Common myeloid progenitor, CD34-positive (primary cell): ENCODE data around the gene PITPNC1.

ENCODE experiments used
- CTCF ChIA-PET: fragments of 350-600 bp; sonication (Branson Sonifier 250); formaldehyde crosslinking; loops from one replicate; lab custom pipeline; 2021; ENCODE audit warnings: antibody characterized with exemption; lab: Charles Lee
- POLR2A ChIA-PET: fragments of 350-600 bp; sonication (Branson Sonifier 250); formaldehyde crosslinking; loops from one replicate; lab custom pipeline; 2021; ENCODE audit warnings: antibody characterized with exemption; lab: Charles Lee
- DNase-seq, 3 donors: peaks; one replicate each; pipeline versions ENCODE4 v3.0.0 to v3.0.0-alpha.2; 2013
- H3K27ac ChIP-seq, 2 experiments: 1 replicate in 1 of 2; 2 replicates in 1 of 2; pipeline ENCODE4 v1.7.0; 2013; ENCODE audit warnings: inconsistent platforms in 2 of 2, low read length in 2 of 2, mild to moderate bottlenecking in 2 of 2, low read depth in 1 of 2, moderate library complexity in 1 of 2; ENCODE audit not compliant: severe bottlenecking in 2 of 2, insufficient read depth in 1 of 2, poor library complexity in 1 of 2
- H3K27me3 ChIP-seq, 5 experiments: replicated peaks in 2 of 5; 1 replicate in 3 of 5; 2 replicates in 2 of 5; pipeline versions ENCODE4 v1.6.1 to v1.7.0; 2013; ENCODE audit warnings: low read length in 4 of 5, mild to moderate bottlenecking in 2 of 5, moderate library complexity in 2 of 5, inconsistent platforms in 1 of 5; ENCODE audit not compliant: insufficient read depth in 5 of 5, control insufficient read depth in 4 of 5
- H3K36me3 ChIP-seq, 4 experiments: 1 replicate in 2 of 4; 2 replicates in 2 of 4; pipeline versions ENCODE4 v1.6.1 to v1.7.0; 2013; ENCODE audit warnings: low read length in 3 of 4, control low read depth in 1 of 4, mild to moderate bottlenecking in 1 of 4; ENCODE audit not compliant: control insufficient read depth in 4 of 4, insufficient read depth in 4 of 4
- H3K4me1 ChIP-seq, 4 experiments: 1 replicate in 3 of 4; 2 replicates in 1 of 4; pipeline versions ENCODE4 v1.6.1 to v1.7.1; 2013; ENCODE audit warnings: low read length in 3 of 4, mild to moderate bottlenecking in 3 of 4, control low read depth in 1 of 4, inconsistent platforms in 1 of 4, moderate library complexity in 1 of 4; ENCODE audit not compliant: control insufficient read depth in 4 of 4, insufficient read depth in 4 of 4; ENCODE audit errors: control extremely low read depth in 1 of 4
- H3K4me3 ChIP-seq, 7 experiments: 1 replicate in 4 of 7; 2 replicates in 3 of 7; pipeline versions ENCODE4 v1.5.1 to v1.7.0; 2013; ENCODE audit warnings: mild to moderate bottlenecking in 7 of 7, low read length in 6 of 7, moderate library complexity in 6 of 7, inconsistent platforms in 2 of 7, low read depth in 2 of 7, control low read depth in 1 of 7; ENCODE audit not compliant: insufficient read depth in 4 of 7, control insufficient read depth in 1 of 7; ENCODE audit errors: extremely low read depth in 1 of 7
- H3K9me3 ChIP-seq, 5 experiments: 1 replicate in 4 of 5; 2 replicates in 1 of 5; pipeline versions ENCODE4 v1.6.1 to v1.7.1; 2013; ENCODE audit warnings: low read length in 4 of 5, mild to moderate bottlenecking in 2 of 5, inconsistent platforms in 1 of 5, low read depth in 1 of 5, moderate library complexity in 1 of 5; ENCODE audit not compliant: control insufficient read depth in 4 of 5, insufficient read depth in 2 of 5; ENCODE audit errors: control extremely low read depth in 1 of 5
- WGBS: methylation state at CpG from one replicate; pipeline ENCODE4 v1.1.5; 2013; ENCODE audit not compliant: insufficient coverage; 5-methylcytosine and 5-hydroxymethylcytosine counted together

The PITPNC1 gene

GRCh38 chr17:67359960-67360791 is 16.9 kb upstream of the PITPNC1 start:
- Histone ChIP-seq H3K9me3 (no peaks in the 10 kb centered on the region), H3K36me3 (peaks cover 2 to 43% (median 20%) of the 10 kb centered on the region in 4 experiments), H3K4me1 (peaks cover 2 to 46% (median 30%) of the 10 kb centered on the region in 4 experiments), H3K27ac (peak overlapping the region in 1 of 2 experiments; percentile 54), H3K27me3 (no peaks in the 10 kb centered on the region), H3K4me3 (no peak overlapping the region)
- CTCF ChIA-PET: interaction anchor here (0.6 to 2.3 kb wide), 4 partner anchors 13 to 115 kb away, joined by 3 to 7 read pairs (median 4); no protein-coding TSS in a partner anchor
- peak; percentile 55 to 84 (median 76) for DNase-seq
- WGBS: 81% methylated on average over 4 of the region's 8 CpGs
- POLR2A ChIA-PET: interaction anchor here (0.5 kb wide), 1 partner anchor 567 kb away, joined by 5 read pairs; no protein-coding TSS in a partner anchor

- no peak for DNase-seq
- no peaks in the 10 kb centered on the region for H3K27me3 ChIP-seq
- no CpG with 5 or more reads among the region's 1 CpG for WGBS
- ChIA-PET CTCF (interaction anchor here (2.6 kb wide), 1 partner anchor 14 kb away, joined by 9 read pairs; no protein-coding TSS in a partner anchor), POLR2A (interaction anchor here (0.5 to 0.6 kb wide), 2 partner anchors 40 to 567 kb away, joined by 4 to 5 read pairs; no protein-coding TSS in a partner anchor)
- H3K4me1 ChIP-seq: peaks cover 7 to 53% (median 36%) of the 10 kb centered on the region in 4 experiments
- H3K4me3 ChIP-seq: no peak overlapping the region
- H3K9me3 ChIP-seq: no peaks in the 10 kb centered on the region
- H3K36me3 ChIP-seq: peaks cover 2 to 38% (median 15%) of the 10 kb centered on the region in 4 experiments
- H3K27ac ChIP-seq: no peak overlapping the region
These were observed 16.2 kb upstream of the PITPNC1 start for GRCh38 chr17:67360880-67361279.

GRCh38 chr17:67362173-67362572 is 14.9 kb upstream of the PITPNC1 start:
- Histone ChIP-seq H3K4me1 (peaks cover 11 to 59% (median 39%) of the 10 kb centered on the region in 4 experiments), H3K4me3 (no peak overlapping the region), H3K27ac (no peak overlapping the region), H3K36me3 (peaks cover 2 to 30% (median 8%) of the 10 kb centered on the region in 4 experiments), H3K27me3 (no peaks in the 10 kb centered on the region), H3K9me3 (no peaks in the 10 kb centered on the region)
- ChIA-PET CTCF (interaction anchor here (0.9 to 2.6 kb wide), 2 partner anchors 12 to 267 kb away, joined by 3 to 9 read pairs; no protein-coding TSS in a partner anchor), POLR2A (no interaction called here)
- no peak for DNase-seq
- WGBS: 97% methylated on average over 8 of the region's 9 CpGs

GRCh38 chr17:67364847-67365737 is 12.0 kb upstream of the PITPNC1 start:
- ChIA-PET POLR2A (interaction anchor here (0.6 to 1.4 kb wide), 2 partner anchors 10 to 18 kb away, joined by 3 to 5 read pairs; no protein-coding TSS in a partner anchor), CTCF (interaction anchor here (1.2 to 1.3 kb wide), 2 partner anchors 10 to 110 kb away, joined by 3 to 12 read pairs; no protein-coding TSS in a partner anchor)
- 84% methylated on average over 21 of the region's 26 CpGs for WGBS
- H3K27ac ChIP-seq: peak overlapping the region; percentile 95 to 98
- no peaks in the 10 kb centered on the region for H3K9me3 ChIP-seq
- H3K4me3 ChIP-seq: peak overlapping the region in 6 of 7 experiments; percentile 97 to 99 (median 98)
- no peak for DNase-seq
- H3K4me1 ChIP-seq: peaks cover 11 to 53% (median 37%) of the 10 kb centered on the region in 4 experiments
- no peaks in the 10 kb centered on the region for H3K27me3 ChIP-seq
- H3K36me3 ChIP-seq: peaks cover 2 to 22% (median 5%) of the 10 kb centered on the region in 4 experiments

GRCh38 chr17:67365738-67366192 is 11.3 kb upstream of the PITPNC1 start:
- Histone ChIP-seq H3K9me3 (no peaks in the 10 kb centered on the region), H3K27ac (peak overlapping the region; percentile 95 to 98), H3K4me1 (peaks cover 11 to 47% (median 32%) of the 10 kb centered on the region in 4 experiments), H3K27me3 (no peaks in the 10 kb centered on the region), H3K4me3 (peak overlapping the region; percentile 87 to 99 (median 97)), H3K36me3 (peaks cover 2 to 15% (median 4%) of the 10 kb centered on the region in 4 experiments)
- CTCF ChIA-PET: interaction anchor here (1.2 to 1.3 kb wide), 2 partner anchors 10 to 109 kb away, joined by 3 to 12 read pairs; no protein-coding TSS in a partner anchor
- POLR2A ChIA-PET: interaction anchor here (0.7 to 1.4 kb wide), 2 partner anchors 9 to 12 kb away, joined by 3 to 5 read pairs; partner anchors contain the start of gene PITPNC1
- DNase-seq: peak in 2 of 3 donors; percentile 70 to 74
- 0% methylated on average over 9 of the region's 11 CpGs for WGBS
